KMS-11 (cell line): Measurements from ENCODE around the gene RDX.

Experiments
- H2AFZ ChIP-seq: fragments of 200-600 bp; sonication (generic); 2 replicates; pipeline ENCODE4 v1.6.1; 2016; ENCODE audit warnings: antibody characterized with exemption, mixed run types, low read depth
- H3K27ac ChIP-seq: fragments of 200-600 bp; sonication (generic); 2 replicates; pipeline ENCODE4 v1.6.1; 2016; ENCODE audit warnings: mild to moderate bottlenecking, mixed run types
- H3K27me3 ChIP-seq: fragments of 200-600 bp; sonication (generic); 2 replicates; pipeline ENCODE4 v1.6.1; 2017; ENCODE audit warnings: mild to moderate bottlenecking, low read depth, mixed run types, moderate library complexity; ENCODE audit not compliant: insufficient read depth
- H3K36me3 ChIP-seq: fragments of 200-600 bp; sonication (generic); 2 replicates; pipeline ENCODE4 v1.6.1; 2017; ENCODE audit warnings: mild to moderate bottlenecking, mixed run types; ENCODE audit not compliant: insufficient read depth
- H3K4me1 ChIP-seq: fragments of 200-600 bp; sonication (generic); 2 replicates; pipeline ENCODE4 v1.6.1; 2016; ENCODE audit warnings: mild to moderate bottlenecking, low read depth, mixed run types; ENCODE audit not compliant: poor library complexity, severe bottlenecking
- H3K4me2 ChIP-seq: fragments of 200-600 bp; sonication (generic); 2 replicates; pipeline ENCODE4 v1.7.0; 2016; ENCODE audit warnings: mild to moderate bottlenecking, mixed run types
- H3K4me3 ChIP-seq: fragments of 200-600 bp; sonication (generic); IDR thresholded peaks from 2 replicates; pipeline ENCODE4 v1.6.1; 2017; ENCODE audit warnings: low read depth, low read length, mixed read lengths; ENCODE audit not compliant: insufficient read depth
- H3K79me2 ChIP-seq: fragments of 200-600 bp; sonication (generic); 2 replicates; pipeline ENCODE4 v1.6.1; 2016; ENCODE audit warnings: low read depth, mixed run types; ENCODE audit not compliant: insufficient read depth
- H3K9ac ChIP-seq: fragments of 200-600 bp; sonication (generic); 2 replicates; pipeline ENCODE4 v1.6.1; 2016; ENCODE audit warnings: mild to moderate bottlenecking, mixed run types
- H4K20me1 ChIP-seq: fragments of 200-600 bp; sonication (generic); 2 replicates; pipeline ENCODE4 v1.6.1; 2016; ENCODE audit warnings: mild to moderate bottlenecking, mixed run types; ENCODE audit not compliant: insufficient read depth
- TF ChIP-seq, protein P1 (sequence below): fragments of 200-600 bp; sonication (generic); conservative IDR thresholded peaks from 2 replicates; pipeline ENCODE4 v1.6.1; 2017; ENCODE audit warnings: low read depth, mild to moderate bottlenecking, antibody characterized with exemption, low read length, moderate library complexity, mixed read lengths

Gene RDX

DNA sequence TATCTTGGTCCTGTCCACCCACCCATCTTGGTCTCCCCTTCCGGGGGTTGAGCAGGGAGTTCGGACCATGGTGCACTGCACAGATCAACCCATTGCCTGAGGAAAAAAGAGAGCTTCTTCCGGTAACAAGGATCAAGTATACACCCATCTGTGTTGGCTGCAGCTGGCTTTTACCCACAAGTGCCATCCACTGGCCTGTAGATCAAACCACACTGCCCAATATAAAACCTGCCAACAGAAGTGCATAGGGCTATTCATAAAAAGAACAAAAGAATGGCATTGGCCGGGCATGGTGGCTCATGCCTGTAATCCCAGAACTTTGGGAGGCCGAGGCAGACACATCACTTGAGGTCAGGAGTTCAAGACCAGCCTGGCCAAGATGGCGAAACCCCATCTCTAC is 108.7 kb downstream of the RDX start:
- no peaks in the 10 kb centered on the region for H3K27me3 ChIP-seq
- no peaks in the 10 kb centered on the region for H3K36me3 ChIP-seq
- H4K20me1 ChIP-seq, result no peaks in the 10 kb centered on the region
- H3K9ac ChIP-seq, result no peak overlapping the region
- no peak overlapping the region for H3K27ac ChIP-seq
- TF ChIP-seq, protein P1, sequence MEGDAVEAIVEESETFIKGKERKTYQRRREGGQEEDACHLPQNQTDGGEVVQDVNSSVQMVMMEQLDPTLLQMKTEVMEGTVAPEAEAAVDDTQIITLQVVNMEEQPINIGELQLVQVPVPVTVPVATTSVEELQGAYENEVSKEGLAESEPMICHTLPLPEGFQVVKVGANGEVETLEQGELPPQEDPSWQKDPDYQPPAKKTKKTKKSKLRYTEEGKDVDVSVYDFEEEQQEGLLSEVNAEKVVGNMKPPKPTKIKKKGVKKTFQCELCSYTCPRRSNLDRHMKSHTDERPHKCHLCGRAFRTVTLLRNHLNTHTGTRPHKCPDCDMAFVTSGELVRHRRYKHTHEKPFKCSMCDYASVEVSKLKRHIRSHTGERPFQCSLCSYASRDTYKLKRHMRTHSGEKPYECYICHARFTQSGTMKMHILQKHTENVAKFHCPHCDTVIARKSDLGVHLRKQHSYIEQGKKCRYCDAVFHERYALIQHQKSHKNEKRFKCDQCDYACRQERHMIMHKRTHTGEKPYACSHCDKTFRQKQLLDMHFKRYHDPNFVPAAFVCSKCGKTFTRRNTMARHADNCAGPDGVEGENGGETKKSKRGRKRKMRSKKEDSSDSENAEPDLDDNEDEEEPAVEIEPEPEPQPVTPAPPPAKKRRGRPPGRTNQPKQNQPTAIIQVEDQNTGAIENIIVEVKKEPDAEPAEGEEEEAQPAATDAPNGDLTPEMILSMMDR, result no peak
- H3K79me2 ChIP-seq, result no peaks in the 10 kb centered on the region
- H3K4me1 ChIP-seq, result peaks cover 16% of the 10 kb centered on the region
- no peak overlapping the region for H3K4me2 ChIP-seq
- H3K4me3 ChIP-seq, result no peak overlapping the region
- no peak overlapping the region for H2AFZ ChIP-seq

DNA sequence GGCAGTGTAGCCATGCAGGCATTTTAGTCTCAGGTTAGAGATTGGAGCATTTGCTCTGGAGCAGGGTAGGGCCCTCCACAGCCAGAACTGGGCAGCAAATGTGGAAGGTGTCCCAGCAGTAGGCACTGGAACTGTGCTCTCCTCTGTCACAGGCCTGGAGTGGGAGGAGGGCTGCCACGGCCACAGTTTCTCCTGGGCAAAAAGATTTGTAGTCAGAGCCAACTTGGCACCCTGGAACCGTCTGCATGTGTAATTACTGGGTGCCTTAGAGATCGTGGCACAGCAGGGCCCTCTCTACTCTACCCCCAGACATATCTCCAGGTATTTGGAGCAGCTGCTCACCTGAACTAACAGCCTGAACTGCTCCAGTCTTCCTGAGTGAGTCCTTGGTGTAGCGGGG is 109.5 kb downstream of the RDX start:
- H2AFZ ChIP-seq, result no peak overlapping the region
- TF ChIP-seq, protein P1, result no peak
- no peaks in the 10 kb centered on the region for H3K79me2 ChIP-seq

DNA sequence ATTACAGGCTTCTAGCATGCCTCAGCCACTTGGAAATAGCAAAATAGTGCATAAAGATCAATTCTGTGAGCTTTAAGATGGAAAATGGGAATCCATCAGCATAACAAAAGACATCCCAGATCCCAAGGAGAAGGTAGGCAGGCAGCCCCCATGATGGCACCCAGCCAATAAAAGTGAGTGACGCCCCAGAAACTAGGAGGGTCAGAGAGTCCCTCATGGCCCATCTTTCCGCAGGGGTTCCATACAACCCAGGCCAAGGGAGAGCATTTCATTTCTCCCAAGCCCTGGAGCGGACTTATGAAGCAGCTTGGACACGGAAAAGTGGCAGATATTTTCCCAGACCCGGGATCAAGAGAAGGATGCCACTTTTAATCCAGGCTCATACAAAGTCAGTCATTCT is 110.0 kb downstream of the RDX start:
- Histone ChIP-seq H3K27me3 (no peaks in the 10 kb centered on the region), H3K4me1 (peaks cover 10% of the 10 kb centered on the region), H3K4me2 (no peak overlapping the region), H4K20me1 (no peaks in the 10 kb centered on the region), H2AFZ (no peak overlapping the region), H3K79me2 (no peaks in the 10 kb centered on the region), H3K36me3 (no peaks in the 10 kb centered on the region), H3K27ac (no peak overlapping the region), H3K9ac (no peak overlapping the region), H3K4me3 (no peak overlapping the region)
- TF ChIP-seq, protein P1, result no peak

More for the DNA sequence above, 109.5 kb downstream of the RDX start:
- Histone ChIP-seq H3K27ac (no peak overlapping the region), H3K9ac (no peak overlapping the region), H4K20me1 (no peaks in the 10 kb centered on the region), H3K4me3 (no peak overlapping the region), H3K36me3 (no peaks in the 10 kb centered on the region), H3K4me2 (no peak overlapping the region), H3K27me3 (no peaks in the 10 kb centered on the region), H3K4me1 (peaks cover 10% of the 10 kb centered on the region)

DNA sequence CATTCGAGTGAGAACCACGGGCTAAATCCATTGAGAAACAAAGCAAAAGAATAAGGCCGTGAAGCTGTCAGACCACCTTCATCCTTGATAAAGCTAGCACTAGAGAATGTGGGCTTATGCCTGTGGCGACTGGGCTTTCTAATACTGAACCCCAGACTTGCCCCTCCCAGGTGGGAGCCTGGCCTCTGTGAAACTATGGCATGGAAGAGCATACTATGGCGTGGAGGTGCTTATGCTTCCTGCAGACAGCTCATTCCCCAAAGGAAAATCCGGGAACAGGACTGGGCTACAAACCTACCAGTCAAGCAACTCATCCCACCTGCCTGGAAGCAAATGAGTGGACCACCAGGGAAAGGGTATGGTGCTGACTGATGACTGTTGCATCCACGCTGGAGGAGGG is 110.8 kb downstream of the RDX start:
- no peak overlapping the region for H2AFZ ChIP-seq
- no peaks in the 10 kb centered on the region for H3K27me3 ChIP-seq
- H3K9ac ChIP-seq, result no peak overlapping the region
- H3K4me1 ChIP-seq, result peaks cover 4% of the 10 kb centered on the region
- no peaks in the 10 kb centered on the region for H4K20me1 ChIP-seq
- no peaks in the 10 kb centered on the region for H3K79me2 ChIP-seq
- TF ChIP-seq, protein P1, result no peak
- H3K4me3 ChIP-seq, result no peak overlapping the region
- H3K36me3 ChIP-seq, result no peaks in the 10 kb centered on the region
- H3K4me2 ChIP-seq, result no peak overlapping the region
- no peak overlapping the region for H3K27ac ChIP-seq
